IMR-90 (cell line): ENCODE results near the gene TIFAB. TPM values are rescaled to one million over a fixed set of nuclear protein-coding genes. Genes with fewer than 3 reads are reported as not detected.

Source experiments
- ATAC-seq: fragments of 200-7000 bp; cut with Tn5 transposase; 2 replicates; pipeline ENCODE4 v1.9.1; 2020; ENCODE audit warnings: low read depth, mild to moderate bottlenecking, moderate library complexity
- BruUV-seq: library from RNA; stranded (reverse); fragments of 400-500 nt; replicated peaks from 2 replicates; lab custom pipeline; 2021; lab: Mats Ljungman, UMichigan
- CTCF ChIA-PET: fragments of 300-600 bp; formaldehyde crosslinking; extraction: SDS; loops from one replicate; lab custom pipeline; 2021; ENCODE audit warnings: antibody characterized with exemption; lab: Yijun Ruan, JAX
- POLR2A ChIA-PET: fragments of 300-600 bp; sonication (Branson Sonifier 250); formaldehyde crosslinking; loops from one replicate; lab custom pipeline; 2022; ENCODE audit warnings: antibody characterized with exemption; ENCODE audit not compliant: unreplicated experiment; lab: Charles Lee
- DNase-seq: peaks from one replicate; pipeline ENCODE4 v3.0.0; 2013
- H2AFZ ChIP-seq: replicated peaks from 2 replicates; pipeline ENCODE3; 2013; ENCODE audit warnings: low read length, mild to moderate bottlenecking; ENCODE audit not compliant: poor library complexity
- H2AK5ac ChIP-seq: 2 replicates; pipeline ENCODE4 v1.6.1; 2013; ENCODE audit warnings: low read depth, low read length, inconsistent platforms
- H2AK9ac ChIP-seq: replicated peaks from 2 replicates; pipeline ENCODE3; 2013; ENCODE audit warnings: mild to moderate bottlenecking, low read depth, low read length, moderate library complexity; ENCODE audit not compliant: poor library complexity
- H2BK120ac ChIP-seq: 2 replicates; pipeline ENCODE4 v1.6.1; 2013; ENCODE audit warnings: low read depth, low read length, inconsistent platforms
- H2BK15ac ChIP-seq: 3 replicates; pipeline ENCODE4 v1.6.1; 2013; ENCODE audit warnings: low read depth, low read length, inconsistent platforms
- H2BK20ac ChIP-seq: 2 replicates; pipeline ENCODE4 v1.6.1; 2013; ENCODE audit warnings: low read depth, mild to moderate bottlenecking, inconsistent platforms, low read length, moderate library complexity
- H2BK5ac ChIP-seq: 2 replicates; pipeline ENCODE4 v1.6.1; 2013; ENCODE audit warnings: mild to moderate bottlenecking, low read depth, low read length, inconsistent platforms; ENCODE audit not compliant: poor library complexity, severe bottlenecking
- H3K14ac ChIP-seq: replicated peaks from 2 replicates; pipeline ENCODE4 v1.6.1; 2013; ENCODE audit warnings: low read depth, low read length, inconsistent platforms
- H3K18ac ChIP-seq: 2 replicates; pipeline ENCODE4 v1.6.1; 2013; ENCODE audit warnings: low read depth, low read length, control low read depth
- H3K23ac ChIP-seq: 2 replicates; pipeline ENCODE4 v1.6.1; 2013; ENCODE audit warnings: low read depth, low read length, inconsistent platforms
- H3K27ac ChIP-seq: 2 replicates; pipeline ENCODE4 v1.5.1; 2013; ENCODE audit warnings: mild to moderate bottlenecking, control low read depth, low read length; ENCODE audit not compliant: insufficient read depth
- H3K27me3 ChIP-seq: 2 replicates; pipeline ENCODE4 v1.6.1; 2013; ENCODE audit warnings: low read length; ENCODE audit not compliant: control insufficient read depth, insufficient read depth
- H3K36me3 ChIP-seq: 2 replicates; pipeline ENCODE4 v1.6.1; 2013; ENCODE audit warnings: low read length, mixed read lengths; ENCODE audit not compliant: control insufficient read depth, insufficient read depth
- H3K4ac ChIP-seq: 2 replicates; pipeline ENCODE4 v1.6.1; 2013; ENCODE audit warnings: low read depth, low read length, inconsistent platforms
- H3K4me1 ChIP-seq: 2 replicates; pipeline ENCODE4 v1.6.1; 2013; ENCODE audit warnings: low read length, mixed read lengths; ENCODE audit not compliant: control insufficient read depth, insufficient read depth
- H3K4me2 ChIP-seq: 2 replicates; pipeline ENCODE4 v1.6.1; 2013; ENCODE audit warnings: low read depth, mild to moderate bottlenecking, control low read depth, low read length, moderate library complexity
- H3K4me3 ChIP-seq: 2 replicates; pipeline ENCODE4 v1.5.1; 2013; ENCODE audit warnings: low read depth, mild to moderate bottlenecking, control low read depth, low read length, moderate library complexity; ENCODE audit not compliant: insufficient read depth
- H3K56ac ChIP-seq: 2 replicates; pipeline ENCODE4 v1.6.1; 2013; ENCODE audit warnings: low read length, inconsistent platforms; ENCODE audit not compliant: insufficient read depth; ENCODE audit errors: extremely low read depth
- H3K79me1 ChIP-seq, 2 experiments: 2 replicates each; pipeline ENCODE4 v1.6.1; 2013; ENCODE audit warnings: low read length in 2 of 2, inconsistent platforms in 1 of 2, low read depth in 1 of 2
- H3K9ac ChIP-seq: 2 replicates; pipeline ENCODE4 v1.6.1; 2013; ENCODE audit warnings: low read depth, low read length, control low read depth
- H3K9me1 ChIP-seq: 2 replicates; pipeline ENCODE4 v1.6.1; 2013; ENCODE audit warnings: low read length, inconsistent platforms; ENCODE audit not compliant: insufficient read depth
- H3K9me3 ChIP-seq: 2 replicates; pipeline ENCODE4 v1.6.1; 2013; ENCODE audit warnings: low read length; ENCODE audit not compliant: control insufficient read depth, insufficient read depth
- H4K20me1 ChIP-seq: 2 replicates; pipeline ENCODE4 v1.6.1; 2013; ENCODE audit warnings: low read length, inconsistent platforms; ENCODE audit not compliant: insufficient read depth
- H4K5ac ChIP-seq: 2 replicates; pipeline ENCODE4 v1.6.1; 2013; ENCODE audit warnings: mild to moderate bottlenecking, low read depth, low read length, control low read depth
- H4K8ac ChIP-seq, 2 experiments: 2 replicates each; pipeline ENCODE4 v1.6.1; 2013; ENCODE audit warnings: low read depth in 2 of 2, low read length in 2 of 2, control low read depth in 1 of 2, inconsistent platforms in 1 of 2
- H4K91ac ChIP-seq: 2 replicates; pipeline ENCODE4 v1.6.1; 2013; ENCODE audit warnings: low read depth, low read length, inconsistent platforms; ENCODE audit not compliant: insufficient read depth
- FOS ChIP-seq: fragments of 150-350 bp; IDR thresholded peaks from 2 replicates; pipeline ENCODE4 v1.6.1; 2016; ENCODE audit warnings: low read depth, low read length
- MAZ ChIP-seq: IDR thresholded peaks from 2 replicates; pipeline ENCODE4 v1.6.1; 2012; ENCODE audit warnings: low read depth, mild to moderate bottlenecking, low read length, improper control_type of control experiment, moderate library complexity, borderline replicate concordance
- NFE2L2 ChIP-seq: fragments of 150-350 bp; IDR thresholded peaks from 2 replicates; pipeline ENCODE4 v1.6.1; 2016; ENCODE audit warnings: low read depth, mild to moderate bottlenecking, low read length
- RFX5 ChIP-seq: IDR thresholded peaks from 2 replicates; pipeline ENCODE4 v1.8.0; 2012; ENCODE audit warnings: low read depth, mild to moderate bottlenecking, low read length, moderate library complexity
- WGBS, 2 experiments: methylation state at CpG; one replicate each; pipeline versions ENCODE4 v1.1.5 to v1.1.7; 2013; ENCODE audit warnings: missing lambda C conversion rate in 2 of 2; ENCODE audit not compliant: insufficient read length in 1 of 2; ENCODE audit errors: extremely low coverage in 2 of 2; 5-methylcytosine and 5-hydroxymethylcytosine counted together
- dilution Hi-C: fragments of 300-500 bp; cut with HindIII; formaldehyde crosslinking; loops from one replicate; pipeline ENCODE4 v1.14.3; 2018; ENCODE audit warnings: low sequenced_read_pairs; ENCODE audit not compliant: unreplicated experiment
- in situ Hi-C: fragments of 300-500 bp; cut with MboI; formaldehyde crosslinking; loops from 3 replicates; pipeline ENCODE4 v1.14.3; 2019; ENCODE audit warnings: low sequenced_read_pairs, inconsistent platforms, mixed read lengths
- intact Hi-C: fragments of 100-400 bp; cut with micrococcal nuclease; formaldehyde crosslinking; loops from 2 replicates; pipeline ENCODE4 v1.10.0; 2022
- polyA plus RNA-seq, 3 experiments: library from polyadenylated mRNA; depleted of rRNA; stranded (reverse); fragments of >200 nt; gene quantifications; 2 replicates each; pipeline ENCODE4 v1.2.3, GENCODE V29; 2012; ENCODE audit warnings: low replicate concordance in 1 of 3
- total RNA-seq: library from RNA; depleted of rRNA; stranded (reverse); fragments of >200 nt; gene quantifications from 2 replicates; pipeline ENCODE4 v1.2.3, GENCODE V29; 2012

Gene TIFAB
- total and polyA plus RNA-seq, 2 of the 4 experiments (the other 2 are of a cell fraction) = not detected

DNA sequence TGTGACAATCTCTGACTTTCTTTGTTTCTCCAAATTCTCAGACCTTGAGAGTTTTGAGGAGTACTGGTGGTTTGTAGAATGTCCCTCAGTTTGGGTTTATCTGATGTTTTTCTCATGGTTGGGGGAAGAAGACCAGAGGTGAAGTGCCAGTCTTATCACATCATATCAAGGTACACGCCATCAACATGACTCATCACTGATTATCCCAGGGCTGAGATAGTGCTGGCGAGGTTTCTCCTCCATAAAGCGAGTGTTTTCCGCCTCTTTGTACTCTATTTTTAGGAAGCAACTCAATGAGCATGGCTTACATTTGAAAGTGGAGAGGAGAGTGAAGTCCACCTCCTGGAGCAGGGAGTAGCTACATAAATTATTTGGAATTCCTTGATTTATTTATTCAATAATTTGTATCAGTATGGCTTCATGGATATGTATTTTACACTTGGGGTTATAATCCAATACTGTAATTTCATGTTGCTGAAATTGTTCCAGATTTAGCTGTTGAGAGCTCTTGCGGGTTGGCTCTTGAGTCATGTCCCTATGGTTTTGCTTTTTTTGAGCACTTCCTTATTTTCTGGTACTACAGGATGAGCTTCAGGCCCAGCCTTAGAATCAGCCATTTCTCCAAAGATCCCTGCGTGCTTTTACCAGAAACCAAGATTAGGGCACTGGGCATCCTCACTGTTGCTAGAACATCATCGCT, 28.9 kb downstream of the TIFAB start:
- no peak overlapping the region for H2AFZ ChIP-seq
- no peak overlapping the region for H3K18ac ChIP-seq
- H2BK5ac ChIP-seq = no peak overlapping the region
- CTCF ChIA-PET = interaction anchor here (0.7 to 1.5 kb wide), 2 partner anchors 11 to 158 kb away, joined by 3 to 4 read pairs; no protein-coding TSS in a partner anchor
- no peaks in the 10 kb centered on the region for H3K4me1 ChIP-seq
- no peak overlapping the region for H3K56ac ChIP-seq
- H2BK15ac ChIP-seq = no peak overlapping the region
- H3K9ac ChIP-seq = no peak overlapping the region
- H2AK9ac ChIP-seq = no peak overlapping the region
- H3K4me3 ChIP-seq = no peak overlapping the region
- H3K4ac ChIP-seq = no peak overlapping the region
- no peaks in the 10 kb centered on the region for H3K9me1 ChIP-seq
- H4K20me1 ChIP-seq = no peaks in the 10 kb centered on the region
- H3K4me2 ChIP-seq = no peak overlapping the region
- DNase-seq (no peak), ATAC-seq (no peak)
- POLR2A ChIA-PET = no interaction called here
- dilution Hi-C loops = no loop called here
- peaks cover 2% of the 10 kb centered on the region for H3K9me3 ChIP-seq
- no peak overlapping the region for H3K23ac ChIP-seq
- H2BK120ac ChIP-seq = no peak overlapping the region
- H3K27ac ChIP-seq = no peak overlapping the region
- no peak overlapping the region for H3K14ac ChIP-seq
- H2AK5ac ChIP-seq = no peak overlapping the region
- H3K27me3 ChIP-seq = peaks cover 9% of the 10 kb centered on the region
- no TSS peak for BruUV-seq
- in situ Hi-C loops = no loop called here
- H4K5ac ChIP-seq = no peak overlapping the region
- TF ChIP-seq RFX5 (no peak), FOS (no peak), NFE2L2 (no peak), MAZ (no peak)
- no peaks in the 10 kb centered on the region for H3K36me3 ChIP-seq
- WGBS, 2 experiments = no CpG with 5 or more reads among the region's 7 CpGs
- no peak overlapping the region for H4K91ac ChIP-seq
- intact Hi-C loops = no loop called here
- H3K79me1 ChIP-seq = no peaks in the 10 kb centered on the region
- no peak overlapping the region for H4K8ac ChIP-seq
- no peak overlapping the region for H2BK20ac ChIP-seq
